ENCODE data around the gene DYNC2LI1.

- TF ChIP-seq CTCF (IDR thresholded peaks at IDR 0.05) (no peak), POLR2A (IDR thresholded peaks at IDR 0.05) (no peak)
These were observed 44.2 kb upstream of the DYNC2LI1 start for GRCh38 chr2:43729491-43730174.
